Keratinocyte (primary cell): Measurements from ENCODE around the gene ZNF445.

Experiments
- CTCF ChIP-seq, 3 experiments: IDR thresholded peaks in 1 of 3; conservative IDR thresholded peaks in 1 of 3; optimal IDR thresholded peaks in 1 of 3; 2 replicates in 2 of 3; 3 replicates in 1 of 3; pipeline versions ENCODE3 to v1.5.1; 2011; ENCODE audit warnings: low read length in 3 of 3, mild to moderate bottlenecking in 3 of 3, moderate library complexity in 2 of 3, control low read depth in 1 of 3, inconsistent platforms in 1 of 3; ENCODE audit not compliant: insufficient read depth in 2 of 3; ENCODE audit errors: extremely low read depth in 1 of 3
- EZH2 ChIP-seq: IDR thresholded peaks from one replicate; pipeline ENCODE4 v1.6.1; 2012; ENCODE audit warnings: inconsistent platforms, mild to moderate bottlenecking, low read length, moderate library complexity

- TF ChIP-seq CTCF (optimal IDR thresholded peaks at IDR 0.05 in 1 of 3, IDR thresholded peaks at IDR 0.05 in 1 of 3, conservative IDR thresholded peaks at IDR 0.05 in 1 of 3; ENCODE audit: extremely low read depth in 1 of 3, insufficient read depth in 2 of 3, low read length in 3 of 3) (no peak), EZH2 (no peak)
Observed at GRCh38 chr3:44444437-44444836, 33.0 kb downstream of the ZNF445 start.
